22Rv1 (cell line): Measurements from ENCODE around the gene AP1M2.
"Not testable (repeated sequence)": the region's sequence is repeated elsewhere in the genome, so short reads cannot be mapped to it uniquely, and the experiment has no call there.

Source experiments
- H3K27ac ChIP-seq: fragments of 450-650 bp; 2 replicates; pipeline ENCODE4 v1.5.1; 2017
- CTCF ChIP-seq: fragments of 450-650 bp; IDR thresholded peaks from 2 replicates; pipeline ENCODE4 v1.5.1; 2017; ENCODE audit warnings: mild to moderate bottlenecking
- ZFX ChIP-seq: fragments of 450-650 bp; IDR thresholded peaks from 2 replicates; pipeline ENCODE4 v1.6.1; 2017; ENCODE audit warnings: antibody characterized with exemption, borderline replicate concordance

Gene AP1M2

GRCh38 chr19:10546817-10547216 is 40.3 kb downstream of the AP1M2 start:
- TF ChIP-seq CTCF (no peak), ZFX (no peak)
- no peak overlapping the region for H3K27ac ChIP-seq

- TF ChIP-seq CTCF = no peak
- no peak for TF ChIP-seq ZFX
- H3K27ac ChIP-seq = peak overlapping the region; percentile 82
Measured at GRCh38 chr19:10544753-10545251, 42.3 kb downstream of the AP1M2 start.

- peak overlapping the region; percentile 82 for H3K27ac ChIP-seq
- TF ChIP-seq CTCF (no peak), ZFX (no peak)
Measured at GRCh38 chr19:10544242-10544752, 42.8 kb downstream of the AP1M2 start.

GRCh38 chr19:10543420-10544241 is 43.5 kb downstream of the AP1M2 start, which contains the start of gene ATG4D:
Gene ATG4D, plus strand, starts transcription at chr19:10543904. Its CDS starts 187 bp downstream, at chr19:10544091.
- H3K27ac ChIP-seq = peak within 1 kb of the TSS; percentile 82
- TF ChIP-seq ZFX (no peak), CTCF (no peak)

- TF ChIP-seq ZFX = no peak
- TF ChIP-seq CTCF = no peak
- peak overlapping the region; percentile 82 for H3K27ac ChIP-seq
Measured at GRCh38 chr19:10543059-10543419, 44.1 kb downstream of the AP1M2 start.

GRCh38 chr19:10539016-10539415 is 48.1 kb downstream of the AP1M2 start:
- H3K27ac ChIP-seq = not testable (repeated sequence)

- no peak overlapping the region for H3K27ac ChIP-seq
- TF ChIP-seq ZFX (no peak), CTCF (no peak)
Measured at GRCh38 chr19:10538204-10538983, 48.7 kb downstream of the AP1M2 start.
